Erythroblast (primary cell): ENCODE results near the gene THAP8.
A peak's percentile ranks its signal among the peaks of the same experiment; 100 is the strongest.
"Not testable (repeated sequence)": the region's sequence is repeated elsewhere in the genome, so short reads cannot be mapped to it uniquely, and the experiment has no call there.

Experiments
- DNase-seq, 2 experiments: peaks; one replicate each; lab custom pipeline; 2025; lab: John Stamatoyannopoulos, UW
- GATA1 ChIP-seq: IDR thresholded peaks from 2 replicates; pipeline ENCODE4 v1.6.1; 2011; ENCODE audit warnings: low read depth, mild to moderate bottlenecking, control low read depth, low read length, moderate library complexity
- POLR2A ChIP-seq: IDR thresholded peaks from 2 replicates; pipeline ENCODE4 v1.6.1; 2011; ENCODE audit warnings: mild to moderate bottlenecking, low read length

THAP8 gene

GRCh38 chr19:36058481-36059179 is 4.5 kb upstream of the THAP8 start:
- DNase-seq, result no peak
- TF ChIP-seq GATA1 (no peak), POLR2A (no peak)

- no peak for TF ChIP-seq GATA1
- TF ChIP-seq POLR2A, result peak; percentile 75
- DNase-seq, result peak; percentile 97 to 99
Observed at GRCh38 chr19:36054733-36055686, 925 bp upstream of the THAP8 start, which contains the start of gene WDR62. WDR62 (plus strand) TSS chr19:36054897; CDS start chr19:36054972, 75 bp downstream.

GRCh38 chr19:36051637-36052036 is 2.4 kb downstream of the THAP8 start:
- no peak for DNase-seq
- TF ChIP-seq GATA1 (no peak), POLR2A (no peak)

GRCh38 chr19:36051236-36051635 is 2.8 kb downstream of the THAP8 start:
- DNase-seq, result no peak
- TF ChIP-seq GATA1 (no peak), POLR2A (no peak)

GRCh38 chr19:36049080-36049698 is 4.9 kb downstream of the THAP8 start:
- no peak for DNase-seq
- TF ChIP-seq GATA1 (no peak), POLR2A (no peak)

- no peak for DNase-seq
- TF ChIP-seq POLR2A (no peak), GATA1 (no peak)
Observed at GRCh38 chr19:36047835-36048234, 6.2 kb downstream of the THAP8 start.

- DNase-seq, result no peak
- TF ChIP-seq POLR2A (no peak), GATA1 (no peak)
Observed at GRCh38 chr19:36046443-36047050, 7.5 kb downstream of the THAP8 start.

GRCh38 chr19:36043952-36044351 is 10.1 kb downstream of the THAP8 start:
- TF ChIP-seq POLR2A (no peak), GATA1 (no peak)
- no peak for DNase-seq

- TF ChIP-seq POLR2A, result no peak
- no peak for TF ChIP-seq GATA1
- no peak for DNase-seq
Observed at GRCh38 chr19:36041831-36042230, 12.3 kb downstream of the THAP8 start.

- not testable (repeated sequence) for DNase-seq
Observed at GRCh38 chr19:36041092-36041491, 13.0 kb downstream of the THAP8 start.

- no peak for TF ChIP-seq GATA1
- TF ChIP-seq POLR2A, result no peak
- DNase-seq, result no peak
Observed at GRCh38 chr19:36040495-36040894, 13.6 kb downstream of the THAP8 start.

- TF ChIP-seq POLR2A (no peak), GATA1 (no peak)
- peak; percentile 28 to 33 for DNase-seq
Observed at GRCh38 chr19:36032251-36033104, 21.6 kb downstream of the THAP8 start, which contains the start of gene CLIP3. CLIP3 (minus strand) TSS chr19:36032873; CDS start chr19:36032357, 516 bp downstream.

GRCh38 chr19:36031308-36031707 is 22.8 kb downstream of the THAP8 start:
- TF ChIP-seq GATA1, result no peak
- TF ChIP-seq POLR2A, result no peak
- DNase-seq, result no peak
